ENCODE measurements around the gene CRADD.
"Not testable (repeated sequence)": the region's sequence is repeated elsewhere in the genome, so short reads cannot be mapped to it uniquely, and the experiment has no call there.

CRADD gene

GRCh38 chr12:93708952-93709351, 31.8 kb downstream of the CRADD start:
- no peak for DNase-seq

DNA sequence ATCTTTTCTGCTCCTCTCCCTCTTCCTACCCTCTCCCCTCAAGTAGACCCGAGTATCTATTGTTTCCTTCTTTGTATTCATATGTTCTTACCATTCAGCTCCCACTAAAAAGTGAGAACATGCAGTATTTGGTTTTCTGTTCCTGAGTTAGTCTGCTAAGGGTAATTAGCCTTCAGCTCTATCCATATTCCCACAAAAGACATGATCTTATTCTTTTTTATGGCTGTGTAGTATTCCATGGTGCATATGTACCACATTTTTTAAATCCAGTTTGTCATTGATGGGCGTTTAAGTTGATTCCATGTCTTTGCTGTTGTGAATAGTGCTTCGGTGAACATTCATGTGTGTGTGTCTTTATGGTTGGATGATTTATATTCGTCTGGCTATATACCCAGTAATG, 32.2 kb downstream of the CRADD start:
- no peak for DNase-seq

DNA sequence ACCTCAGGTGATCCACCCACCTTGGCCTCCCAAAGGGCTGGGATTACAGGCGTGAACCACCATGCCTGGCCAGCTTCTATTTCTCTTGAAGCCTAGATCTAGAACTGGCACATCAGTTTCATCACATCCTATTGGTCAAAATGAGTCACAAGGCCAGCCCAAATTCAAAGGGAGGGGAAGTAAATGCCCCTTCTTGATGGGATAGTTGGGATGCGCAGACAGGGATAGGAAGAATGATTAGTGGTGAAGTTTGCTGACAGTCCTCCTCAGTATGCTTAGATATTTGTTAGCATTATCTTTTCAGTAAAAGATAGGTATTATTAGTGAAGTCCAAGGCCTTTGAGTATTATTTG, 33.4 kb downstream of the CRADD start:
- no peak for DNase-seq

DNA sequence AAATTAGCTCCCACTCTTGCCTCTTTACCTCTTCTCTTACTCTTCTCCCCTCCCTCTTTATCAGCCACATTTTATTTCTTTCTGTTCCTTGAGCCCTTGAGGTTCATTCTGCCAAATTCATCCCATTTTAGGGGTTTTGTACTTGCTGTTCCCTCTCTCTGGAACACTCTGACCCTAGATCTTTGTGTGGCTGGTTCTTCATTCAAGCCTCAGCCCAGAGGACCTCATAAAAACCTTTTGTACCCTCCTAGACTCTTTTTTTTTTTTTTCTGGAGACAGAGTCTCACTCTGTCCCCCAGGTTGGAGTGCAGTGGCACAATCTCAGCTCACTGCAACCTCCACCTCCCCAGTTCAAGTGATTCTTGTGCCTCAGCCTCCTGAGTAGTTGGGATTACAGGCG, 34.3 kb downstream of the CRADD start:
- DNase-seq, result not testable (repeated sequence)

DNA sequence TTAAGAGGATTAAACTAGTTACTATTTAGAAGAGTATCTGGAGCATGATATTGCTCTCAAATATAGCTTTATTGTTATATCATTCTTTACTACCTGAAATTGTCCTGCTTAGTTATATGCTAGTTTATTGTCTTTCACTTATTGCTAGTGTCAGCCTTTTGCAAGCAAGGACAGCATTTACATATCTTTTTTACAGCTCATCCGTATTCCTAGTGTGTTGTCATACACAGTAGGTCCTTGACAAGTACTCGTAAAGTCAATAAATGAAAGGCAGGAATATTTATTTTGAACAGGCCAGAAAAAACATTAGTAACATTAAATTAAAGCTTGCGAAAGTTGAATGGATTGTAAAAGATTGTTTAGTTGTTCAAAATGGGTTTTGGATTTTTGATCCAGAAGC, 35.0 kb downstream of the CRADD start:
- DNase-seq, result no peak

- no peak for DNase-seq
Observed at GRCh38 chr12:93713060-93713459, 35.9 kb downstream of the CRADD start.

GRCh38 chr12:93713800-93714199, 36.6 kb downstream of the CRADD start:
- DNase-seq, result no peak

- DNase-seq, result no peak
Observed at GRCh38 chr12:93714382-93714781, 37.2 kb downstream of the CRADD start.

DNA sequence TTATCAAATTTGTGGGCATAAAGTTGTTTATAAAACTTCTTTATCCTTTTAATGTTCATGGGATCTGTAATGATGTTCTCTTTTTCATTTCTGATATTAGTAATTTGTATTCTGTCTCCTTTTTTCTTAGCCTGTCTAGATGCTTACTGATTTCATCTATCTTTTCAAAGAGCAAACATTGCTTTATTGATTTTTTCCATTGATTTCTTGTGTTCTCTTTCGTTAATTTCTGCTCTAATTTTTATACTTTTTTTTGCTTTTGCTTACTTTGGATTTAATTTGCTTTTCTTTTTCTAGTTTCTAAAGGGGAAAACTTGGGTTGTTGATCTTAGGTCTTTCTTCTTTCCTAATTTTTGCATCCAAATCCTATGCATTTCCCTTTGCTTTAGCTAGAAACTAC, 42.5 kb downstream of the CRADD start:
- DNase-seq, result no peak

GRCh38 chr12:93720559-93720958, 43.4 kb downstream of the CRADD start:
- no peak for DNase-seq

GRCh38 chr12:93722179-93722578, 45.0 kb downstream of the CRADD start:
- no peak for DNase-seq

GRCh38 chr12:93722835-93723567, 45.8 kb downstream of the CRADD start:
- DNase-seq, result no peak

GRCh38 chr12:93723568-93723930, 46.4 kb downstream of the CRADD start:
- no peak for DNase-seq

GRCh38 chr12:93725531-93725930, 48.4 kb downstream of the CRADD start:
- no peak for DNase-seq

GRCh38 chr12:93727195-93727811, 50.1 kb downstream of the CRADD start:
- DNase-seq, result no peak

- DNase-seq, result no peak
Observed at GRCh38 chr12:93727911-93728310, 50.7 kb downstream of the CRADD start.

GRCh38 chr12:93729934-93730333, 52.8 kb downstream of the CRADD start:
- no peak for DNase-seq

GRCh38 chr12:93733358-93733757, 56.2 kb downstream of the CRADD start:
- DNase-seq, result no peak

- no peak for DNase-seq
Observed at GRCh38 chr12:93733928-93734327, 56.8 kb downstream of the CRADD start.

DNA sequence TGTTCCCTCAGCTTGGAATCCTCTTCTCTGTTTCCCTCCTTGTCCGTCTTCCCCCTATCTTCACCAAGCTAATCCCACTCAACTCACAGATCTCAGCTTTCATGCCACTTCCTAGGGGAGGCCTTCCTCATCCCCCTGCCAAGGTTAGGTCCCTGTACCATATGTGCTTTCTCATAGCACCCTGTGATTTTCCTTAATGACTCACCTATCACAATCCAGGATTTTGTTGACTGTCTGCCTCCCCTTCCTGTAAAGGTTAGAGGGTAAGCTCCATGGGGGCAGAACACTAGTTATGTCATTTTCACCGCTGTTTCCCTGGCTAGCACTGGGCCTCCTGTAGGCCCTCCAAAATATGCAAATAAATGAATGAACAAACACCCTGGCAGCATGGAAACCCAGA, 57.6 kb downstream of the CRADD start:
- no peak for DNase-seq

DNA sequence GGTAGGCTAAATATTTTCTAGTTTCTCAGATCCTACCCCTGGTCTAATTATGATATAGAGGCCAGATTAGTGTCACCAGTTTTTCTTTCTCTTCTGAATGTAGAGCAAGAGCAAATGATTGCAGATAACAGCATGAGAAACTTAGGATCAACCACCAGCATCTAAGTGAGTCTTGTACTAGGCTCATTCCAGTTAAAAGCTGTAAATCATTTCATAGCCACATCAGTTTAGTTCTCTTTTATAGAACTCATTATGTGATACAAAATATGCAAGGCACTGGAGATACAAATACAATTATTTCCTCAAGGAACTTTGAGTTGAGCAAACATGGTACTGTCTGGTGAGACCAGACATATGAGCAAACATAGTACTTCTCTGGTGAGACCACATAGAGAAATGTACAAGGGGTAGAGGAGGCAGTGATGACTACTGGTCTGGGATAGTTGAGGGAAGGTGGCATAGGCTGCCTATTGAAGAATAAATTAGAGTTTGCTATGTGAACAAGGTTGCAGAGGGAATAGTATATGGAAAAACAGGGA, 59.5 kb downstream of the CRADD start:
- no peak for DNase-seq

DNA sequence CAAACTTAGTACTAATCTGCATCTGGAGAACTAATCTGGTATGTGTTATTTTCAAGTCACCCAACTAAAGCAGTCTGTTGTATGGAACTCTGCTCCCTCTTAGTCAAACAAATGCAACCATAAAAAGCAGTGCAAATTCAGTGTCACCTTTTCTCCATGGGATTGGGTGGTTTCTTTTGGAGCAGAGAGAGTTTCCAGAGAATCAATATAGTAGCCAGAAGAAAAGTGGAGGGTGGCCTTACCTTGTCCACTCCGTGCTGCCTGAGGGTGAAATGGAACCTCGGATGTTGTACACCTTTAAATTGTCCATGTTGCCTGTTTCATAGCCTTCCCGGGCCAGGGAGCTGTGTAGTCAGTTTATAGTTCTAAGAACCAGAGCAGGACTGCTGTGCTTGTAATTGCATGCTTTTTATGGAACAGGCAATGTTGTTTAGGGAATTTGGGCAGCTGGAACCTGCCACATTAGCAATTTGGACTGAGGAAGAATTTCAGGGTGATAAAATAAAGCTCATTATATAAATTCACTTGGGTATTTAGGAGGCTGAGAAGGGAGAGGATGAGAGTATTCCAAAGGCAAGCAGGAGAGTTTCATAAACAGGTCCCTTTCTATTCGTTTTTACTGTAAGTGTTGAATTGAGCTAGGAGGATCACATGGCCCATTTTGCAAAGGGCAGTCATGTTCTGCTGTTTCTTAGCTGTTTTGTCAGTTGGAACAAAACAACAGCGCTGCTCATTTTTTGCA, 60.5 kb downstream of the CRADD start:
- no peak for DNase-seq

DNA sequence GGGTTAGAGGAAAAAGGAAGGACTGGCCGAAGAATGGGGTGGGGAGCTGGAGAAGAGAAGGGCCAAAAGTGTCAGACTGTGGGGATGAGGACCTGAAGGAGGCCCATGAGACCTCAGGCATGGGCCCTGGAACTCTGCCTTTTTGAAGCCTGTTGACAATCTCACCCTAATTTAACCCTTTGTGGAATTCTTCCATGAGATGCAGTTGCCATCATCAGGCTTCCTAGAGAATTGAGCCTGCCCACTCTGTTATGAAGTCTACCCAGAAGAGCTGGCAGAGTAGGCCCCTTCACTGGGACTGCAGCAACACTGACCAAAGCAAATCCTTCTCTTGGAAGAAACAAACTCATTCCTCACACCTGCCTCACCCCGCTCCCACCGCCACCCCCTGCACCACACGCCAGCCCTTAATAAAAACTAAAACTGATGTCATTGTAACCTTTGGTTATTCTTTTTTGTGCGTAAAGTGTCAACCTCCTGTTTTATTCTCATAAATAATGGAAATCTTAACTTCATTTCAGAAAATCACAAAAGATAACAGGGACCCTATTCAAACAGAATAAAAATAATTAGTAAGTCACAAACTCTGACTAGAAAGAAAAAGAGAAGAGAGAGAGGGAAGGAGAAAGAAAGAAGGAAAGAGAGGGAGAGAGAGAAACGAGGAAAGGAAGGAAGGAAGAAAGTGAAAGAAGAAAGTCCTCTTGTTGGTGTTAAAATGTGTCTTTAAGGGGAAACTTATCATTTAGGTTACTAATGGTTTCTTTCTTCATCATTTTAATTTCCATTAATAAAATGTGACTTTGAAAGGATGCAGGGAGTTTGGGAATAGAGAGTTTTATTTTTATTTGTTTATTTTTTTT, 61.3 kb downstream of the CRADD start:
- no peak for DNase-seq
